OCI-M2 (cell line): ENCODE results near the gene CCDC74B.
"Not testable (repeated sequence)": the region's sequence is repeated elsewhere in the genome, so short reads cannot be mapped to it uniquely, and the experiment has no call there.

Experiments
- DNase-seq: peaks from one replicate; lab custom pipeline; 2025; ENCODE audit not compliant: unreplicated experiment; lab: John Stamatoyannopoulos, UW

Gene CCDC74B

GRCh38 chr2:130145006-130145414 lies at the start of gene CCDC74B:
Gene CCDC74B (minus strand): TSS chr2:130145112. CDS start chr2:130144996, 116 bp downstream.
- not testable (repeated sequence) for DNase-seq

GRCh38 chr2:130193824-130194223 lies 48.9 kb upstream of the CCDC74B start:
- not testable (repeated sequence) for DNase-seq

- not testable (repeated sequence) for DNase-seq
These were observed 47.5 kb upstream of the CCDC74B start for GRCh38 chr2:130192451-130192850.

GRCh38 chr2:130191319-130191718 lies 46.4 kb upstream of the CCDC74B start:
- DNase-seq: not testable (repeated sequence)

GRCh38 chr2:130190237-130190636 lies 45.3 kb upstream of the CCDC74B start:
- DNase-seq: no peak

GRCh38 chr2:130188958-130189357 lies 44.0 kb upstream of the CCDC74B start:
- DNase-seq: not testable (repeated sequence)

GRCh38 chr2:130187859-130188792 lies 43.2 kb upstream of the CCDC74B start:
- DNase-seq: not testable (repeated sequence)

- DNase-seq: no peak
These were observed 42.4 kb upstream of the CCDC74B start for GRCh38 chr2:130187268-130187667.

- no peak for DNase-seq
These were observed 41.5 kb upstream of the CCDC74B start for GRCh38 chr2:130186391-130186790.

GRCh38 chr2:130185896-130186295 lies 41.0 kb upstream of the CCDC74B start:
- no peak for DNase-seq

- DNase-seq: no peak
These were observed 40.5 kb upstream of the CCDC74B start for GRCh38 chr2:130185436-130185835.

GRCh38 chr2:130183512-130184373 lies 38.8 kb upstream of the CCDC74B start:
- no peak for DNase-seq

- not testable (repeated sequence) for DNase-seq
These were observed 38.1 kb upstream of the CCDC74B start for GRCh38 chr2:130182826-130183511.

- peak; percentile 21 for DNase-seq
These were observed 37.2 kb upstream of the CCDC74B start, which contains the start of gene MZT2B for GRCh38 chr2:130181880-130182682. Gene MZT2B (plus strand): TSS chr2:130182262. CDS start chr2:130182283, 21 bp downstream.

- DNase-seq: peak; percentile 57
These were observed 36.5 kb upstream of the CCDC74B start, which contains the start of gene SMPD4 for GRCh38 chr2:130181325-130181879. Gene SMPD4 (minus strand): TSS chr2:130181602. CDS start chr2:130176592, 5,010 bp downstream.

- not testable (repeated sequence) for DNase-seq
These were observed 35.8 kb upstream of the CCDC74B start for GRCh38 chr2:130180404-130181324.

- not testable (repeated sequence) for DNase-seq
These were observed 30.0 kb upstream of the CCDC74B start for GRCh38 chr2:130174866-130175265.

- no peak for DNase-seq
These were observed 25.0 kb upstream of the CCDC74B start for GRCh38 chr2:130169896-130170295.
